ACC112 (cell line): Measurements from ENCODE around the gene WWOX.
"Not testable (repeated sequence)": the region's sequence is repeated elsewhere in the genome, so short reads cannot be mapped to it uniquely, and the experiment has no call there.

Experiments used
- H2AFZ ChIP-seq: fragments of 200-600 bp; sonication (generic); one replicate; pipeline ENCODE4 v1.6.0; 2017; ENCODE audit warnings: antibody characterized with exemption, low read length; ENCODE audit not compliant: unreplicated experiment
- H3K27ac ChIP-seq: fragments of 200-600 bp; sonication (generic); 2 replicates; pipeline ENCODE4 v1.5.1; 2014; ENCODE audit warnings: low read depth, mild to moderate bottlenecking, antibody characterized with exemption, low read length, moderate library complexity
- H3K27me3 ChIP-seq: fragments of 200-600 bp; sonication (generic); 2 replicates; pipeline ENCODE4 v1.6.1; 2014; ENCODE audit warnings: mild to moderate bottlenecking, antibody characterized with exemption, low read length, moderate library complexity, mixed read lengths; ENCODE audit not compliant: insufficient read depth
- H3K36me3 ChIP-seq: fragments of 200-600 bp; sonication (generic); 2 replicates; pipeline ENCODE4 v1.6.1; 2016; ENCODE audit warnings: mild to moderate bottlenecking, antibody characterized with exemption, low read length, moderate library complexity, mixed read lengths; ENCODE audit not compliant: insufficient read depth
- H3K4me1 ChIP-seq: fragments of 200-600 bp; sonication (generic); one replicate; pipeline ENCODE4 v1.6.1; 2016; ENCODE audit warnings: low read length, mixed read lengths; ENCODE audit not compliant: insufficient read depth, unreplicated experiment, control insufficient read depth
- H3K4me3 ChIP-seq: fragments of 200-600 bp; sonication (generic); 2 replicates; pipeline ENCODE4 v1.5.1; 2014; ENCODE audit warnings: mild to moderate bottlenecking, low read depth, low read length
- H3K79me2 ChIP-seq: fragments of 200-600 bp; sonication (generic); one replicate; pipeline ENCODE4 v1.6.0; 2016; ENCODE audit warnings: low read length; ENCODE audit not compliant: control insufficient read depth, unreplicated experiment, insufficient read depth

WWOX gene

GRCh38 chr16:79212114-79212791, 1112.8 kb downstream of the WWOX start:
- Histone ChIP-seq H3K27me3 (no peaks in the 10 kb centered on the region), H3K4me3 (no peak overlapping the region), H2AFZ (no peak overlapping the region), H3K79me2 (no peaks in the 10 kb centered on the region), H3K36me3 (no peaks in the 10 kb centered on the region), H3K27ac (no peak overlapping the region), H3K4me1 (no peaks in the 10 kb centered on the region)

GRCh38 chr16:79213214-79213613, 1113.8 kb downstream of the WWOX start:
- Histone ChIP-seq H3K4me1 (no peaks in the 10 kb centered on the region), H3K79me2 (no peaks in the 10 kb centered on the region), H2AFZ (no peak overlapping the region), H3K36me3 (no peaks in the 10 kb centered on the region), H3K4me3 (no peak overlapping the region), H3K27me3 (no peaks in the 10 kb centered on the region), H3K27ac (no peak overlapping the region)

GRCh38 chr16:79215289-79215688, 1115.8 kb downstream of the WWOX start:
- Histone ChIP-seq H3K27me3 (no peaks in the 10 kb centered on the region), H3K4me1 (no peaks in the 10 kb centered on the region), H3K36me3 (no peaks in the 10 kb centered on the region), H2AFZ (no peak overlapping the region), H3K27ac (no peak overlapping the region), H3K79me2 (no peaks in the 10 kb centered on the region), H3K4me3 (no peak overlapping the region)

- Histone ChIP-seq H3K27ac (no peak overlapping the region), H3K79me2 (no peaks in the 10 kb centered on the region), H3K27me3 (no peaks in the 10 kb centered on the region), H3K4me3 (no peak overlapping the region), H2AFZ (no peak overlapping the region), H3K4me1 (no peaks in the 10 kb centered on the region), H3K36me3 (no peaks in the 10 kb centered on the region)
Observed at GRCh38 chr16:79217375-79218011, 1118.0 kb downstream of the WWOX start.

GRCh38 chr16:79218351-79218750, 1118.9 kb downstream of the WWOX start:
- Histone ChIP-seq H3K27me3 (no peaks in the 10 kb centered on the region), H3K4me3 (no peak overlapping the region)

GRCh38 chr16:79225994-79226393, 1126.5 kb downstream of the WWOX start:
- H2AFZ ChIP-seq, H3K27me3 ChIP-seq, H3K36me3 ChIP-seq, H3K4me3 ChIP-seq, H3K27ac ChIP-seq, H3K4me1 ChIP-seq, H3K79me2 ChIP-seq: not testable (repeated sequence)

More at GRCh38 chr16:79218351-79218750, 1118.9 kb downstream of the WWOX start:
- no peak overlapping the region for H2AFZ ChIP-seq
- H3K36me3 ChIP-seq, result no peaks in the 10 kb centered on the region
- H3K27ac ChIP-seq, result no peak overlapping the region
- H3K79me2 ChIP-seq, result no peaks in the 10 kb centered on the region
- no peaks in the 10 kb centered on the region for H3K4me1 ChIP-seq

GRCh38 chr16:79229361-79229760, 1129.9 kb downstream of the WWOX start:
- H3K79me2 ChIP-seq, result no peaks in the 10 kb centered on the region
- no peaks in the 10 kb centered on the region for H3K27me3 ChIP-seq
- no peaks in the 10 kb centered on the region for H3K4me1 ChIP-seq
- no peak overlapping the region for H3K4me3 ChIP-seq
- H2AFZ ChIP-seq, result no peak overlapping the region
- H3K36me3 ChIP-seq, result no peaks in the 10 kb centered on the region
- H3K27ac ChIP-seq, result no peak overlapping the region

GRCh38 chr16:79245700-79246099, 1146.2 kb downstream of the WWOX start:
- H3K4me3 ChIP-seq, H3K36me3 ChIP-seq, H3K27ac ChIP-seq, H3K4me1 ChIP-seq, H3K79me2 ChIP-seq, H3K27me3 ChIP-seq, H2AFZ ChIP-seq: not testable (repeated sequence)

GRCh38 chr16:79247386-79247785, 1147.9 kb downstream of the WWOX start:
- H3K36me3 ChIP-seq, result no peaks in the 10 kb centered on the region
- H3K4me1 ChIP-seq, result no peaks in the 10 kb centered on the region
- H2AFZ ChIP-seq, result no peak overlapping the region
- no peaks in the 10 kb centered on the region for H3K27me3 ChIP-seq
- H3K4me3 ChIP-seq, result no peak overlapping the region
- H3K27ac ChIP-seq, result no peak overlapping the region
- H3K79me2 ChIP-seq, result no peaks in the 10 kb centered on the region

- H3K27ac ChIP-seq, result no peak overlapping the region
- no peak overlapping the region for H2AFZ ChIP-seq
- no peaks in the 10 kb centered on the region for H3K79me2 ChIP-seq
- H3K36me3 ChIP-seq, result no peaks in the 10 kb centered on the region
- H3K4me3 ChIP-seq, result no peak overlapping the region
- no peaks in the 10 kb centered on the region for H3K27me3 ChIP-seq
- H3K4me1 ChIP-seq, result no peaks in the 10 kb centered on the region
Observed at GRCh38 chr16:79248351-79248750, 1148.9 kb downstream of the WWOX start.

GRCh38 chr16:79250502-79251098, 1151.1 kb downstream of the WWOX start:
- no peaks in the 10 kb centered on the region for H3K27me3 ChIP-seq

More at GRCh38 chr16:79250502-79251098, 1151.1 kb downstream of the WWOX start:
- H2AFZ ChIP-seq, result no peak overlapping the region
- no peaks in the 10 kb centered on the region for H3K36me3 ChIP-seq
- no peak overlapping the region for H3K4me3 ChIP-seq
- no peak overlapping the region for H3K27ac ChIP-seq
- H3K79me2 ChIP-seq, result no peaks in the 10 kb centered on the region
- no peaks in the 10 kb centered on the region for H3K4me1 ChIP-seq
